Stimulated activated CD8-positive, alpha-beta memory T cell treated with anti-CD3 and anti-CD28 coated beads, Interleukin-7, amount 100 ng/mL, for 1 hour (primary cell): ENCODE data around the gene PYDC1.
"Not testable (repeated sequence)": the region's sequence is repeated elsewhere in the genome, so short reads cannot be mapped to it uniquely, and the experiment has no call there.

Source experiments
- DNase-seq, 2 donors: peaks; one replicate each; pipeline ENCODE4 v3.0.0-alpha.2; 2020; ENCODE audit warnings: low read depth in 2 of 2

Gene PYDC1

GRCh38 chr16:31196324-31197088, 20.4 kb downstream of the PYDC1 start:
- DNase-seq, result no peak

- DNase-seq, result not testable (repeated sequence)
These were observed 21.1 kb downstream of the PYDC1 start for GRCh38 chr16:31195861-31196260.

DNA sequence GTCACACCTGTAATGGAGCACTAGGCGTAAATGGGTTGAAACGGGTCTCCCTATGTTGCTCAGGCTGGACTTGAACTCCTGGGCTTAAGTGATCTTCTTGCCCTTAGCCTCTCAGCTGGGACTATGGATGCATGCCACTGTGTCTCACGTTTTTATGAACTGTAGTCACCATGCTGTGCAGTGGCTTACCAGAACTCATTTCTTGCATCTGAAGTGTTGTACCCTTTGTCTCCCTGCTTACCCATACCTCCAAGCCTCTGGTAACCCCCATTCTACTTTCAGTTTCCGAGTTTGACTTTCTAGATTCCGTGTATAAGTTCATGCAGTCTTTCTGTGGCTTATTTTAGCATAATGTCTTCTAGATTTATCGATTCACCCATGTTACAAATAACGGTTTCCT, 22.0 kb downstream of the PYDC1 start:
- DNase-seq, result no peak

DNA sequence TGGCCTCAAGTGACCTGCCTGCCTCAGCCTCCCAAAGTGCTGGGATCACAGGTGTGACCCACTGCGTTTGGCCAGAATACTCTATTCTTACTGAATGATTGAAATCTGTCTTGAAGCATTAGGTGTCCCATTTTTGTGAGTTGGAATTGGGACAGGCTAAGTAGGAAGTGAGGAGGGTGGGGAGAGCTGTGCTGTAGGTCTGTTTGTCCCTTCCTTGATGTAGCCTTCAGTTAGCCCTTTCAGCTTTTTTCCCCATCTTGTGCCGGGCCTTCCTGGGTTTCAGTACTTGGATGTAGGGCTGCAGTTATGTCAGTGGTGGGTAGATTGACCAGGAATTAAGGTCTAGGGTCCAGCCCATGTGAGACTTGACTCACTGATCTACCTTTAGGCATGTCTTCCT, 23.1 kb downstream of the PYDC1 start:
- DNase-seq, result no peak

- no peak for DNase-seq
These were observed 23.9 kb downstream of the PYDC1 start for GRCh38 chr16:31192856-31193642.

- no peak for DNase-seq
These were observed 25.1 kb downstream of the PYDC1 start for GRCh38 chr16:31191697-31192428.

- DNase-seq, result no peak
These were observed 26.0 kb downstream of the PYDC1 start for GRCh38 chr16:31190818-31191444.

GRCh38 chr16:31190061-31190460, 26.9 kb downstream of the PYDC1 start:
- no peak for DNase-seq

DNA sequence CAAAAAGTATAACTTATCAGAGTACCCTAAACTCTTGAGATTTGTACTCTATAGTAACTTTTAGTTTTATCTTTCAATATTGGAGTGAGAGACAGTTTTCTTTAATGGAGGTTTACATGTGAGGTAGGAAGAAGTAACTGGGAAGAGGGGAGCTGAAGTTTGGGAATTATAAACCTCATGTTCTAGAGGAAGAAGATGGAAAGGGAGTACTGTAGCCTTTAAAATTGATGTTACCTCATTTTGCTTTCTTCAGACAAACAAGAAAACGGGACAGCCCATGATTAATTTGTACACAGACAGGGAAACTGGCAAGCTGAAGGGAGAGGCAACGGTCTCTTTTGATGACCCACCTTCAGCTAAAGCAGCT, 27.5 kb downstream of the PYDC1 start:
- DNase-seq, result no peak

GRCh38 chr16:31188450-31189411, 28.2 kb downstream of the PYDC1 start:
- DNase-seq, result no peak

- DNase-seq, result no peak
These were observed 29.1 kb downstream of the PYDC1 start for GRCh38 chr16:31187808-31188189.

GRCh38 chr16:31186930-31187807, 29.8 kb downstream of the PYDC1 start:
- no peak for DNase-seq

GRCh38 chr16:31186176-31186575, 30.8 kb downstream of the PYDC1 start:
- DNase-seq, result no peak

DNA sequence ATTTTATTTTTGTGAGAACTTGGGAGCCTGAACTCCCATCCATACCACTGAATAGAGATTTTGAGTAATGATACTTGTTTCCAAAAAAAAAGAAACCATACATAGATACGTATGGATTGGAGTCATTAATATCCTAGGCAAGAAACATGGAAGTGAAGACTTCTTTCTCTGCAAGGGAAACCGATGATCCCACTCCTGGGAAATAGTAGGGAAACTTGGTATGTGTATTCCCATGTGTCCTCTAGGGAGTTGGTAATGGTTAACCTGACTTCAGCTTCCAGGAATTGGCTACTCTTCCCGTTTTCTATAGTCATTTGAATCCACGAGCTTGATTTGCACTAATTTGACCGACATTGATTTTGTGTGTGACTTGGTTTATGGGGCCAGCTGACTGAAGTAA, 31.6 kb downstream of the PYDC1 start:
- DNase-seq, result no peak

- no peak for DNase-seq
These were observed 32.0 kb downstream of the PYDC1 start for GRCh38 chr16:31184888-31185287.

- DNase-seq, result no peak
These were observed 33.2 kb downstream of the PYDC1 start for GRCh38 chr16:31183432-31184428.

- DNase-seq, result no peak
These were observed 34.5 kb downstream of the PYDC1 start for GRCh38 chr16:31182391-31182790.

DNA sequence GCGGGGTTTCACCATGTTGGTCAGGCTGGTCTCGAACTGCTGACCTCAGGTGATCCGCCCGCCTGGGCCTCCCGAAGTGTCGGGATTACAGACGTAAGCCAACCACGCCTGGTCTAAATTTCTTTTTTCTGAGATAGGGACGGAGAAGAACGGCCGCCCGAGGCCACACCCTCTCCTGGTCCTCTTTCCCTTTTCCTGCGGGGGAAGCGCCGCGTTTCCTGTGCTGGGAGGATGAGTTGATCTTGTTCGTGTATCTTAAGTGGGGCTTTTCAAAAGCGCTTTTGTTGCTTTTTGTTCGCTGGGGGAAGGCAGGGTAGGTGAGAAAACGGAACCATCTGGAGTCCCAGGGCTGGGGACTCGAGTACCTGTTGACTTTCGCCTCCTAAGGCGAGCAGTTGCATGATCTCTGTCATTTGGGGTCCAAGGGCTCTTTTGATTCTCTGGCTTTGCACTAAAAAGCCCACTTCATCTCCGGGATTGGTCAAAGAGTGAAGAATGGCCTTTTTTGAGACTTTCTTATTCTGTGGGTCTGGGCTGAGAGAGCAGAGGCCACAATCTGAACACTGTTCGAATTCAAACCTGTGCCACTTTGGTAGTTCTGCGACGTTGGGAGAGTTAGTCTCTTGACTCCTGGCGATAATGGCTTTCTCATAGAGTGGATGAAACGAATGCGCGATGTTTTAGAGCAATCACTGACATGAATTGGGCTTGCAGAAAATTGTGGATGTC, 35.7 kb downstream of the PYDC1 start:
- no peak for DNase-seq
